GM19328 (cell line): ENCODE measurements around the gene OR5K3.

Source experiments
- ATAC-seq: cut with Tn5 transposase; IDR thresholded peaks from one replicate; pipeline ENCODE4 v1.9.1; 2021; ENCODE audit warnings: mild to moderate bottlenecking, moderate library complexity; ENCODE audit not compliant: unreplicated experiment

The OR5K3 gene

GRCh38 chr3:98432575-98432974 lies 42.1 kb downstream of the OR5K3 start:
- ATAC-seq, result no peak

GRCh38 chr3:98433764-98434163 lies 43.3 kb downstream of the OR5K3 start:
- ATAC-seq, result no peak

- ATAC-seq, result no peak
These were observed 43.9 kb downstream of the OR5K3 start for GRCh38 chr3:98434412-98434811.

GRCh38 chr3:98440283-98440682 lies 49.8 kb downstream of the OR5K3 start:
- no peak for ATAC-seq
